T-helper 1 cell treated with Interleukin-12 subunit alpha and Interleukin-12 subunit beta and Interleukin-4 antibody, amounts not matched to agents 30 μg/mL and 1 μg/mL, for 36 hours (primary cell): ENCODE data around the gene SEC61A2.
A peak's percentile ranks its signal among the peaks of the same experiment; 100 is the strongest.
"Not testable (repeated sequence)": the region's sequence is repeated elsewhere in the genome, so short reads cannot be mapped to it uniquely, and the experiment has no call there.

Experiments used
- H3K27ac Mint-ChIP-seq: one replicate; pipeline ENCODE4 v1.8.0; 2021; ENCODE audit warnings: mild to moderate bottlenecking, mixed read lengths
- H3K27me3 Mint-ChIP-seq: one replicate; pipeline ENCODE4 v1.8.0; 2021; ENCODE audit warnings: low read depth, mixed read lengths
- H3K36me3 Mint-ChIP-seq: one replicate; pipeline ENCODE4 v1.8.0; 2021; ENCODE audit warnings: low read depth, mixed read lengths
- H3K4me1 Mint-ChIP-seq: one replicate; pipeline ENCODE4 v1.8.0; 2021; ENCODE audit warnings: low read depth, mixed read lengths
- H3K4me3 Mint-ChIP-seq: one replicate; pipeline ENCODE4 v1.8.0; 2021; ENCODE audit warnings: mild to moderate bottlenecking, moderate library complexity, mixed read lengths
- H3K9me3 Mint-ChIP-seq: one replicate; pipeline ENCODE4 v1.8.0; 2021; ENCODE audit warnings: mixed read lengths

Gene SEC61A2

GRCh38 chr10:12129222-12130111 lies at the start of gene SEC61A2:
Gene SEC61A2, plus strand, starts transcription at chr10:12129677. Its CDS starts 111 bp downstream, at chr10:12129788.
- H3K36me3 Mint-ChIP-seq: peaks cover 28% of the 10 kb centered on the region
- peak within 1 kb of the TSS; percentile 95 for H3K27ac Mint-ChIP-seq
- peaks cover 37% of the 10 kb centered on the region for H3K4me1 Mint-ChIP-seq
- no peaks in the 10 kb centered on the region for H3K9me3 Mint-ChIP-seq
- H3K27me3 Mint-ChIP-seq: no peaks in the 10 kb centered on the region
- peak within 1 kb of the TSS; percentile 87 for H3K4me3 Mint-ChIP-seq

- Mint-ChIP-seq H3K27ac (no peak overlapping the region), H3K4me3 (no peak overlapping the region), H3K36me3 (peaks cover 28% of the 10 kb centered on the region), H3K9me3 (no peaks in the 10 kb centered on the region), H3K4me1 (no peaks in the 10 kb centered on the region), H3K27me3 (no peaks in the 10 kb centered on the region)
These were observed 48.0 kb upstream of the SEC61A2 start for GRCh38 chr10:12081470-12081869.

GRCh38 chr10:12081879-12082557 lies 47.5 kb upstream of the SEC61A2 start:
- H3K36me3 Mint-ChIP-seq: peaks cover 28% of the 10 kb centered on the region
- no peak overlapping the region for H3K4me3 Mint-ChIP-seq
- H3K27ac Mint-ChIP-seq: no peak overlapping the region
- no peaks in the 10 kb centered on the region for H3K9me3 Mint-ChIP-seq
- H3K4me1 Mint-ChIP-seq: no peaks in the 10 kb centered on the region
- H3K27me3 Mint-ChIP-seq: no peaks in the 10 kb centered on the region

- peaks cover 3% of the 10 kb centered on the region for H3K4me1 Mint-ChIP-seq
- H3K36me3 Mint-ChIP-seq: peaks cover 38% of the 10 kb centered on the region
- H3K4me3 Mint-ChIP-seq: no peak overlapping the region
- H3K27ac Mint-ChIP-seq: no peak overlapping the region
- H3K9me3 Mint-ChIP-seq: no peaks in the 10 kb centered on the region
- no peaks in the 10 kb centered on the region for H3K27me3 Mint-ChIP-seq
These were observed 40.6 kb upstream of the SEC61A2 start for GRCh38 chr10:12088919-12089318.

GRCh38 chr10:12091421-12091820 lies 38.1 kb upstream of the SEC61A2 start:
- no peak overlapping the region for H3K4me3 Mint-ChIP-seq
- no peaks in the 10 kb centered on the region for H3K27me3 Mint-ChIP-seq
- H3K27ac Mint-ChIP-seq: no peak overlapping the region
- peaks cover 3% of the 10 kb centered on the region for H3K4me1 Mint-ChIP-seq
- no peaks in the 10 kb centered on the region for H3K9me3 Mint-ChIP-seq
- H3K36me3 Mint-ChIP-seq: peaks cover 33% of the 10 kb centered on the region

GRCh38 chr10:12097361-12097760 lies 32.1 kb upstream of the SEC61A2 start:
- H3K27ac Mint-ChIP-seq, H3K27me3 Mint-ChIP-seq, H3K4me3 Mint-ChIP-seq, H3K9me3 Mint-ChIP-seq, H3K4me1 Mint-ChIP-seq: not testable (repeated sequence)
- peaks cover 29% of the 10 kb centered on the region for H3K36me3 Mint-ChIP-seq

GRCh38 chr10:12097791-12098190 lies 31.7 kb upstream of the SEC61A2 start:
- no peak overlapping the region for H3K27ac Mint-ChIP-seq
- peaks cover 25% of the 10 kb centered on the region for H3K36me3 Mint-ChIP-seq
- H3K4me1 Mint-ChIP-seq: peaks cover 2% of the 10 kb centered on the region
- H3K9me3 Mint-ChIP-seq: no peaks in the 10 kb centered on the region
- H3K4me3 Mint-ChIP-seq: no peak overlapping the region
- H3K27me3 Mint-ChIP-seq: no peaks in the 10 kb centered on the region

GRCh38 chr10:12098966-12099365 lies 30.5 kb upstream of the SEC61A2 start:
- no peaks in the 10 kb centered on the region for H3K27me3 Mint-ChIP-seq
- peaks cover 4% of the 10 kb centered on the region for H3K4me1 Mint-ChIP-seq
- no peak overlapping the region for H3K27ac Mint-ChIP-seq
- H3K36me3 Mint-ChIP-seq: peaks cover 31% of the 10 kb centered on the region
- H3K9me3 Mint-ChIP-seq: no peaks in the 10 kb centered on the region
- no peak overlapping the region for H3K4me3 Mint-ChIP-seq

- no peaks in the 10 kb centered on the region for H3K9me3 Mint-ChIP-seq
- H3K27ac Mint-ChIP-seq: no peak overlapping the region
- H3K27me3 Mint-ChIP-seq: no peaks in the 10 kb centered on the region
- peaks cover 47% of the 10 kb centered on the region for H3K36me3 Mint-ChIP-seq
- peaks cover 2% of the 10 kb centered on the region for H3K4me1 Mint-ChIP-seq
- H3K4me3 Mint-ChIP-seq: no peak overlapping the region
These were observed 25.7 kb upstream of the SEC61A2 start for GRCh38 chr10:12103802-12104201.

- Mint-ChIP-seq H3K4me3 (no peak overlapping the region), H3K36me3 (peaks cover 44% of the 10 kb centered on the region), H3K9me3 (no peaks in the 10 kb centered on the region), H3K27me3 (no peaks in the 10 kb centered on the region), H3K27ac (no peak overlapping the region), H3K4me1 (peaks cover 18% of the 10 kb centered on the region)
These were observed 21.7 kb upstream of the SEC61A2 start for GRCh38 chr10:12107781-12108180.

GRCh38 chr10:12109286-12109685 lies 20.2 kb upstream of the SEC61A2 start:
- H3K36me3 Mint-ChIP-seq: peaks cover 40% of the 10 kb centered on the region
- H3K27ac Mint-ChIP-seq: peak overlapping the region; percentile 29
- no peaks in the 10 kb centered on the region for H3K27me3 Mint-ChIP-seq
- H3K9me3 Mint-ChIP-seq: no peaks in the 10 kb centered on the region
- H3K4me1 Mint-ChIP-seq: peaks cover 22% of the 10 kb centered on the region
- H3K4me3 Mint-ChIP-seq: no peak overlapping the region

- Mint-ChIP-seq H3K4me3 (peak overlapping the region; percentile 12), H3K27me3 (no peaks in the 10 kb centered on the region), H3K4me1 (peaks cover 31% of the 10 kb centered on the region), H3K36me3 (peaks cover 35% of the 10 kb centered on the region), H3K9me3 (no peaks in the 10 kb centered on the region), H3K27ac (peak overlapping the region; percentile 67)
These were observed 17.9 kb upstream of the SEC61A2 start for GRCh38 chr10:12111528-12111927.

GRCh38 chr10:12113627-12114026 lies 15.8 kb upstream of the SEC61A2 start:
- Mint-ChIP-seq H3K9me3 (no peaks in the 10 kb centered on the region), H3K27ac (peak overlapping the region; percentile 83), H3K27me3 (no peaks in the 10 kb centered on the region), H3K36me3 (peaks cover 32% of the 10 kb centered on the region), H3K4me1 (peaks cover 31% of the 10 kb centered on the region), H3K4me3 (no peak overlapping the region)

GRCh38 chr10:12121673-12122072 lies 7.8 kb upstream of the SEC61A2 start:
- H3K4me3 Mint-ChIP-seq: no peak overlapping the region
- H3K9me3 Mint-ChIP-seq: no peaks in the 10 kb centered on the region
- no peaks in the 10 kb centered on the region for H3K27me3 Mint-ChIP-seq
- peak overlapping the region; percentile 96 for H3K27ac Mint-ChIP-seq
- peaks cover 31% of the 10 kb centered on the region for H3K4me1 Mint-ChIP-seq
- peaks cover 44% of the 10 kb centered on the region for H3K36me3 Mint-ChIP-seq
